H1 (cell line): Measurements from ENCODE around the gene LRP5. TPM values are rescaled to one million over a fixed set of nuclear protein-coding genes. Genes with fewer than 3 reads are reported as not detected.

ENCODE experiments used
- CTCF ChIA-PET: fragments of 300-600 bp; sonication (Branson Sonifier 250); formaldehyde crosslinking; loops from one replicate; lab custom pipeline; 2021; ENCODE audit not compliant: partially characterized antibody; lab: Charles Lee
- POLR2A ChIA-PET: fragments of 300-600 bp; sonication (Branson Sonifier 250); formaldehyde crosslinking; loops from one replicate; lab custom pipeline; 2021; ENCODE audit warnings: inconsistent platforms; ENCODE audit not compliant: partially characterized antibody; lab: Charles Lee
- DNase-seq, 2 experiments: peaks; one replicate each; pipeline versions ENCODE4 v3.0.0 to v3.0.0-alpha.2; 2010 to 2022; ENCODE audit warnings: low spot score in 2 of 2, low read depth in 1 of 2, mixed read lengths in 1 of 2
- FAIRE-seq: peaks from 2 replicates; lab custom pipeline; 2011; peaks lifted over from hg19 to GRCh38; lab: Jason Lieb, UNC
- H2AFZ ChIP-seq: 2 replicates; pipeline ENCODE4 v1.8.1; 2012; ENCODE audit warnings: low read length, inconsistent platforms
- H2AK5ac ChIP-seq: 2 replicates; pipeline ENCODE4 v1.6.1; 2013; ENCODE audit warnings: low read depth, low read length
- H2BK120ac ChIP-seq: replicated peaks from 2 replicates; pipeline ENCODE3; 2013; ENCODE audit warnings: low read depth, low read length, inconsistent platforms
- H2BK12ac ChIP-seq: 2 replicates; pipeline ENCODE4 v1.6.1; 2013; ENCODE audit warnings: low read depth, low read length
- H2BK15ac ChIP-seq: 2 replicates; pipeline ENCODE4 v1.6.1; 2013; ENCODE audit warnings: low read length
- H2BK20ac ChIP-seq: 2 replicates; pipeline ENCODE4 v1.6.1; 2013; ENCODE audit warnings: low read length
- H2BK5ac ChIP-seq: 2 replicates; pipeline ENCODE4 v1.6.1; 2013; ENCODE audit warnings: low read depth, low read length
- H3K14ac ChIP-seq: 2 replicates; pipeline ENCODE4 v1.6.1; 2013; ENCODE audit warnings: inconsistent platforms; ENCODE audit not compliant: insufficient read length
- H3K18ac ChIP-seq: 2 replicates; pipeline ENCODE4 v1.6.1; 2013; ENCODE audit warnings: low read length; ENCODE audit errors: extremely low read depth
- H3K23ac ChIP-seq: 2 replicates; pipeline ENCODE4 v1.6.1; 2013; ENCODE audit warnings: inconsistent platforms; ENCODE audit not compliant: insufficient read length
- H3K23me2 ChIP-seq: 2 replicates; pipeline ENCODE4 v1.6.1; 2013; ENCODE audit warnings: low read depth, low read length
- H3K27ac ChIP-seq: 2 replicates; pipeline ENCODE4 v1.6.1; 2011; ENCODE audit warnings: low read depth, low read length, inconsistent platforms
- H3K27me3 ChIP-seq, 4 experiments: replicated peaks in 1 of 4; 1 replicate in 1 of 4; 2 replicates in 3 of 4; pipeline versions ENCODE4 v1.6.1 to v1.8.1; 2011 to 2013; ENCODE audit warnings: low read length in 3 of 4, mild to moderate bottlenecking in 3 of 4, inconsistent platforms in 2 of 4, mixed read lengths in 2 of 4, moderate library complexity in 1 of 4; ENCODE audit not compliant: control insufficient read depth in 3 of 4, insufficient read depth in 3 of 4; ENCODE audit errors: extremely low read depth in 1 of 4
- H3K36me3 ChIP-seq, 4 experiments: 2 replicates each; pipeline versions ENCODE4 v1.6.1 to v1.8.1; 2011 to 2013; ENCODE audit warnings: mild to moderate bottlenecking in 4 of 4, low read length in 3 of 4, moderate library complexity in 2 of 4, control low read depth in 1 of 4, inconsistent platforms in 1 of 4; ENCODE audit not compliant: insufficient read depth in 4 of 4, control insufficient read depth in 2 of 4
- H3K4ac ChIP-seq: replicated peaks from 2 replicates; pipeline ENCODE3; 2013; ENCODE audit warnings: low read length, low read depth, mixed read lengths, inconsistent platforms; ENCODE audit not compliant: insufficient read length
- H3K4me1 ChIP-seq, 4 experiments: replicated peaks in 1 of 4; 1 replicate in 1 of 4; 2 replicates in 3 of 4; pipeline versions ENCODE4 v1.6.1 to v1.8.1; 2011 to 2013; ENCODE audit warnings: low read length in 3 of 4, inconsistent platforms in 2 of 4, mixed read lengths in 1 of 4; ENCODE audit not compliant: insufficient read depth in 4 of 4, control insufficient read depth in 3 of 4
- H3K4me2 ChIP-seq, 2 experiments: 2 replicates each; pipeline versions ENCODE4 v1.6.1 to v1.8.1; 2011 to 2013; ENCODE audit warnings: low read depth in 2 of 2, low read length in 2 of 2, control low read depth in 1 of 2, inconsistent platforms in 1 of 2, mild to moderate bottlenecking in 1 of 2; ENCODE audit not compliant: insufficient read depth in 1 of 2
- H3K4me3 ChIP-seq, 4 experiments: fragments of 200-600, 300-600 bp in 1 of 4; sonication (generic), shearing (Covaris generic), sonication (Bioruptor Twin) in 1 of 4; 2 replicates each; pipeline versions ENCODE4 v1.5.1 to v1.8.1; 2011 to 2016; ENCODE audit warnings: low read length in 4 of 4, low read depth in 3 of 4, control low read depth in 2 of 4, inconsistent platforms in 2 of 4, mild to moderate bottlenecking in 2 of 4, mixed read lengths in 1 of 4, moderate library complexity in 1 of 4; ENCODE audit not compliant: insufficient read depth in 2 of 4; ENCODE audit errors: extremely low read depth in 1 of 4
- H3K56ac ChIP-seq: replicated peaks from 2 replicates; pipeline ENCODE3; 2013; ENCODE audit warnings: low read depth, mild to moderate bottlenecking, mixed read lengths, low read length, inconsistent platforms; ENCODE audit not compliant: insufficient read length
- H3K79me1 ChIP-seq: 2 replicates; pipeline ENCODE4 v1.6.1; 2013; ENCODE audit warnings: low read depth, low read length, control low read depth
- H3K79me2 ChIP-seq, 2 experiments: 2 replicates each; pipeline versions ENCODE4 v1.6.1 to v1.8.1; 2012 to 2013; ENCODE audit warnings: low read length in 2 of 2, mild to moderate bottlenecking in 2 of 2, inconsistent platforms in 1 of 2; ENCODE audit not compliant: insufficient read depth in 2 of 2, control insufficient read depth in 1 of 2
- H3K9ac ChIP-seq, 4 experiments: replicated peaks in 1 of 4; 1 replicate in 1 of 4; 2 replicates in 3 of 4; pipeline versions ENCODE4 v1.6.1 to v1.8.1; 2011 to 2013; ENCODE audit warnings: low read depth in 3 of 4, low read length in 3 of 4, control low read depth in 2 of 4, mild to moderate bottlenecking in 2 of 4, moderate library complexity in 2 of 4, inconsistent platforms in 1 of 4; ENCODE audit errors: extremely low read depth in 1 of 4
- H3K9me3 ChIP-seq, 2 experiments: 2 replicates each; pipeline versions ENCODE4 v1.6.1 to v1.8.1; 2012 to 2013; ENCODE audit warnings: mild to moderate bottlenecking in 2 of 2, moderate library complexity in 2 of 2, control low read depth in 1 of 2, inconsistent platforms in 1 of 2, low read depth in 1 of 2, low read length in 1 of 2, mixed read lengths in 1 of 2; ENCODE audit not compliant: insufficient read depth in 2 of 2
- H4K20me1 ChIP-seq, 2 experiments: replicated peaks in 1 of 2; 2 replicates each; pipeline versions ENCODE3 to v1.8.1; 2011 to 2013; ENCODE audit warnings: inconsistent platforms in 2 of 2, low read length in 2 of 2, mild to moderate bottlenecking in 1 of 2; ENCODE audit not compliant: insufficient read depth in 2 of 2, control insufficient read depth in 1 of 2
- H4K5ac ChIP-seq: 2 replicates; pipeline ENCODE4 v1.6.1; 2013; ENCODE audit warnings: low read length, low read depth, mixed read lengths, inconsistent platforms; ENCODE audit not compliant: insufficient read length
- H4K8ac ChIP-seq: 2 replicates; pipeline ENCODE4 v1.8.0; 2013; ENCODE audit warnings: mild to moderate bottlenecking, moderate library complexity, low read length, inconsistent platforms; ENCODE audit not compliant: insufficient read depth; ENCODE audit errors: extremely low read depth
- H4K91ac ChIP-seq: replicated peaks from 2 replicates; pipeline ENCODE3; 2013; ENCODE audit warnings: low read length, mixed read lengths, inconsistent platforms; ENCODE audit not compliant: insufficient read length
- CTBP2 ChIP-seq: IDR thresholded peaks from 2 replicates; pipeline ENCODE4 v1.7.0; 2011; ENCODE audit warnings: borderline replicate concordance, mild to moderate bottlenecking, moderate library complexity, mixed read lengths, low read length; ENCODE audit not compliant: insufficient read depth, insufficient read length
- JUN ChIP-seq: IDR thresholded peaks from 2 replicates; pipeline ENCODE4 v1.6.1; 2011; ENCODE audit warnings: low read depth, mild to moderate bottlenecking, improper control_type of control experiment, low read length
- SP1 ChIP-seq: IDR thresholded peaks from 2 replicates; pipeline ENCODE4 v1.6.1; 2011; ENCODE audit warnings: low read depth, low read length
- SUZ12 ChIP-seq: fragments of 200-600 bp; sonication (generic); IDR thresholded peaks from 2 replicates; pipeline ENCODE4 v1.6.1; 2012; ENCODE audit warnings: mild to moderate bottlenecking, inconsistent platforms, low read length, moderate library complexity, mixed read lengths
- TAF7 ChIP-seq: optimal IDR thresholded peaks from 2 replicates; pipeline ENCODE3; 2011; ENCODE audit warnings: low read depth, mild to moderate bottlenecking, inconsistent platforms, low read length, moderate library complexity, borderline replicate concordance
- WGBS, 2 experiments: shearing (Covaris generic) in 1 of 2; methylation state at CpG; one replicate each; pipeline versions ENCODE4 v1.1.6 to v1.1.7; 2013 to 2015; ENCODE audit warnings: low lambda C conversion rate in 2 of 2, mixed read lengths in 2 of 2, inconsistent platforms in 1 of 2, low coverage in 1 of 2, missing lambda C conversion rate in 1 of 2; ENCODE audit not compliant: insufficient replicate concordance in 2 of 2, insufficient coverage in 1 of 2, insufficient read length in 1 of 2; ENCODE audit errors: extremely low coverage in 1 of 2, missing lambda C conversion rate in 1 of 2; 5-methylcytosine and 5-hydroxymethylcytosine counted together
- polyA plus RNA-seq, 7 experiments: library from polyadenylated mRNA; depleted of rRNA in 3 of 7; stranded (reverse) in 5 of 7; unstranded in 2 of 7; fragments of >200 nt in 5 of 7; fragments of 200-250 nt in 2 of 7; gene quantifications; 1 replicate in 5 of 7; 2 replicates in 1 of 7; 4 replicates in 1 of 7; pipeline versions ENCODE4 v1.2.1 to v1.2.3, GENCODE V29; 2011 to 2013; ENCODE audit warnings: missing spikeins in 2 of 7, mixed read lengths in 2 of 7
- total RNA-seq: library from RNA; stranded (reverse); fragmentation: NEBNext Ultra II Directional; extraction: Animal tissue kit (Norgen Biotek cat#: 25700); gene quantifications from 2 replicates; pipeline ENCODE4 v1.2.1, GENCODE V29; 2021

The LRP5 gene
- total and polyA plus RNA-seq, 2 of the 8 experiments (the other 6 are each of a cell fraction or from before 2014, with no cell fraction given): 19.0 to 38.9 TPM

GRCh38 chr11:68396516-68396915, 84.1 kb downstream of the LRP5 start:
- no peak overlapping the region for H4K8ac ChIP-seq
- WGBS, 2 experiments: 90% methylated on average over 12 of the region's 12 CpGs; no CpG with 5 or more reads in 1 of the 2 experiments
- H3K4me1 ChIP-seq: no peaks in the 10 kb centered on the region
- H3K9me3 ChIP-seq: no peaks in the 10 kb centered on the region
- H3K56ac ChIP-seq: no peak overlapping the region
- no peak overlapping the region for H2BK12ac ChIP-seq
- H2BK15ac ChIP-seq: no peak overlapping the region
- no peak overlapping the region for H2BK5ac ChIP-seq
- H4K5ac ChIP-seq: no peak overlapping the region
- H3K4ac ChIP-seq: no peak overlapping the region
- no peak overlapping the region for H3K4me3 ChIP-seq
- no peak overlapping the region for H3K18ac ChIP-seq
- no peak overlapping the region for H2AFZ ChIP-seq
- peaks cover 3 to 5% of the 10 kb centered on the region in 2 experiments for H4K20me1 ChIP-seq
- no peak for FAIRE-seq
- no peak overlapping the region for H3K23ac ChIP-seq
- H2AK5ac ChIP-seq: no peak overlapping the region
- H3K9ac ChIP-seq: no peak overlapping the region
- no peaks in the 10 kb centered on the region; the same call in 1 of the 2 replicates for H3K79me1 ChIP-seq
- no peak overlapping the region for H4K91ac ChIP-seq
- no peaks in the 10 kb centered on the region; the same call in 1 of the 2 replicates for H3K23me2 ChIP-seq
- no peak overlapping the region for H2BK20ac ChIP-seq
- DNase-seq: no peak
- ChIA-PET POLR2A (interaction anchor here (0.6 kb wide), 1 partner anchor 10 kb away, joined by 3 read pairs; no protein-coding TSS in a partner anchor), CTCF (interaction anchor here (1.0 to 1.1 kb wide), 3 partner anchors 9 to 139 kb away, joined by 3 to 5 read pairs (median 4); no protein-coding TSS in a partner anchor)
- no peaks in the 10 kb centered on the region; a peak in 1 of 4 replicates for H3K79me2 ChIP-seq
- no peak overlapping the region for H2BK120ac ChIP-seq
- no peaks in the 10 kb centered on the region; a peak in 1 of 8 replicates for H3K36me3 ChIP-seq
- no peaks in the 10 kb centered on the region for H3K27me3 ChIP-seq
- H3K27ac ChIP-seq: no peak overlapping the region
- H3K4me2 ChIP-seq: no peak overlapping the region
- H3K14ac ChIP-seq: no peak overlapping the region
- TF ChIP-seq CTBP2: no peak
- no peak for TF ChIP-seq SP1
- TF ChIP-seq SUZ12: no peak
- TF ChIP-seq JUN: no peak
- no peak for TF ChIP-seq TAF7
